Stimulated activated CD4-positive, alpha-beta T cell treated with anti-CD3 and anti-CD28 coated beads, TNF-alpha, amount 100 ng/mL, for 1 hour (primary cell): ENCODE results near the gene RPUSD4.

Source experiments
- DNase-seq, 3 donors: peaks; one replicate each; pipeline ENCODE4 v3.0.0-alpha.2; 2020; ENCODE audit warnings: low read depth in 3 of 3, low spot score in 1 of 3

Gene RPUSD4

GRCh38 chr11:126212089-126212660 is 725 bp upstream of the RPUSD4 start:
- no peak for DNase-seq

- no peak for DNase-seq
Measured at GRCh38 chr11:126210871-126211235, 597 bp downstream of the RPUSD4 start.

- DNase-seq = no peak
Measured at GRCh38 chr11:126207896-126208295, 3.6 kb downstream of the RPUSD4 start.

- no peak for DNase-seq
Measured at GRCh38 chr11:126205359-126205758, 6.1 kb downstream of the RPUSD4 start.

GRCh38 chr11:126202646-126203359 is 8.6 kb downstream of the RPUSD4 start:
- DNase-seq = no peak

GRCh38 chr11:126198648-126199047 is 12.8 kb downstream of the RPUSD4 start:
- no peak for DNase-seq

GRCh38 chr11:126197277-126197939 is 14.0 kb downstream of the RPUSD4 start:
- no peak for DNase-seq

- no peak for DNase-seq
Measured at GRCh38 chr11:126195119-126195518, 16.3 kb downstream of the RPUSD4 start.

GRCh38 chr11:126194121-126194543 is 17.3 kb downstream of the RPUSD4 start:
- no peak for DNase-seq

- no peak for DNase-seq
Measured at GRCh38 chr11:126193038-126193478, 18.4 kb downstream of the RPUSD4 start.

- DNase-seq = no peak
Measured at GRCh38 chr11:126192361-126192760, 19.1 kb downstream of the RPUSD4 start.

GRCh38 chr11:126191379-126192073 is 19.9 kb downstream of the RPUSD4 start:
- DNase-seq = no peak

GRCh38 chr11:126190792-126191191 is 20.7 kb downstream of the RPUSD4 start:
- DNase-seq = no peak

GRCh38 chr11:126189109-126189929 is 22.1 kb downstream of the RPUSD4 start:
- DNase-seq = no peak

- DNase-seq = no peak
Measured at GRCh38 chr11:126188332-126189108, 22.9 kb downstream of the RPUSD4 start.

- no peak for DNase-seq
Measured at GRCh38 chr11:126186708-126187529, 24.5 kb downstream of the RPUSD4 start.

GRCh38 chr11:126186025-126186698 is 25.3 kb downstream of the RPUSD4 start:
- DNase-seq = no peak

GRCh38 chr11:126185259-126186024 is 26.0 kb downstream of the RPUSD4 start:
- no peak for DNase-seq
